K562 (cell line): Measurements from ENCODE around the gene PRCC. TPM values are rescaled to one million over a fixed set of nuclear protein-coding genes. Genes with fewer than 3 reads are reported as not detected.

Experiments
- ATAC-seq: fragments of 200-7000 bp; cut with Tn5 transposase; 3 replicates; pipeline ENCODE4 v1.9.1; 2020; ENCODE audit warnings: moderate library complexity
- BruUV-seq: library from RNA; stranded (reverse); fragments of 400-500 nt; replicated peaks from 2 replicates; lab custom pipeline; 2021; lab: Mats Ljungman, UMichigan
- CTCF ChIA-PET: fragments of 300-600 bp; formaldehyde crosslinking; extraction: SDS; loops from one replicate; lab custom pipeline; 2021; ENCODE audit warnings: low intra/inter-chr PET ratio; lab: Yijun Ruan, JAX
- POLR2A ChIA-PET: fragments of 300-600, 350-650 bp; sonication (Branson Sonifier 250); formaldehyde crosslinking; extraction: SDS; loops from one replicate; lab custom pipeline; 2021; ENCODE audit warnings: antibody characterized with exemption, inconsistent platforms; lab: Yijun Ruan, JAX
- DNase-seq, 4 experiments: peaks; one replicate each; pipeline versions ENCODE4 v3.0.0 to v3.0.0-alpha.2; 2011 to 2018; ENCODE audit warnings: low spot score in 3 of 4, mixed read lengths in 3 of 4; ENCODE audit errors: extremely low read depth in 1 of 4
- FAIRE-seq: peaks from 2 replicates; lab custom pipeline; 2011; peaks lifted over from hg19 to GRCh38; lab: Jason Lieb, UNC
- H2AFZ ChIP-seq: 2 replicates; pipeline ENCODE4 v1.6.0; 2011; ENCODE audit warnings: low read depth, low read length, control low read depth, inconsistent platforms
- H3K27ac ChIP-seq: fragments of 200-600 bp; 3 replicates; pipeline ENCODE4 v1.8.0; 2011; ENCODE audit warnings: low read depth, mild to moderate bottlenecking, control low read depth, inconsistent platforms, low read length, moderate library complexity, mixed read lengths; ENCODE audit errors: extremely low read depth
- H3K27me3 ChIP-seq, 2 experiments: fragments of 300-600 bp in 1 of 2; 2 replicates in 1 of 2; 3 replicates in 1 of 2; pipeline versions ENCODE4 v1.6.0 to v1.8.0; 2011; ENCODE audit warnings: inconsistent platforms in 2 of 2, low read length in 2 of 2, mild to moderate bottlenecking in 1 of 2, mixed read lengths in 1 of 2, moderate library complexity in 1 of 2; ENCODE audit not compliant: control insufficient read depth in 2 of 2, insufficient read depth in 2 of 2
- H3K36me3 ChIP-seq: fragments of 300-600 bp; 3 replicates; pipeline ENCODE4 v1.8.0; 2011; ENCODE audit warnings: mild to moderate bottlenecking, low read length, inconsistent platforms; ENCODE audit not compliant: control insufficient read depth, insufficient read depth
- H3K4me1 ChIP-seq, 2 experiments: fragments of 200-600 bp in 1 of 2; replicated peaks in 1 of 2; 2 replicates in 1 of 2; 3 replicates in 1 of 2; pipeline versions ENCODE4 v1.5.1 to v1.8.0; 2011; ENCODE audit warnings: inconsistent platforms in 2 of 2, low read length in 2 of 2, mild to moderate bottlenecking in 1 of 2, mixed read lengths in 1 of 2, moderate library complexity in 1 of 2; ENCODE audit not compliant: control insufficient read depth in 2 of 2, insufficient read depth in 2 of 2
- H3K4me2 ChIP-seq: 2 replicates; pipeline ENCODE4 v1.6.1; 2011; ENCODE audit warnings: low read length, control low read depth, inconsistent platforms, mixed read lengths; ENCODE audit not compliant: insufficient read depth
- H3K4me3 ChIP-seq: fragments of 200-600 bp; sonication (generic), shearing (Covaris generic); 2 replicates; pipeline ENCODE4 v1.5.1; 2016; ENCODE audit warnings: control low read depth, inconsistent platforms
- H3K79me2 ChIP-seq: fragments of 200-600 bp; 3 replicates; pipeline ENCODE4 v1.8.0; 2011; ENCODE audit warnings: low read length, inconsistent platforms; ENCODE audit not compliant: control insufficient read depth, insufficient read depth
- H3K9ac ChIP-seq, 2 experiments: 2 replicates each; pipeline versions ENCODE4 v1.6.0 to v1.6.1; 2011; ENCODE audit warnings: low read depth in 2 of 2, low read length in 2 of 2, control low read depth in 1 of 2, inconsistent platforms in 1 of 2, mild to moderate bottlenecking in 1 of 2, mixed read lengths in 1 of 2; ENCODE audit not compliant: insufficient read depth in 1 of 2
- H3K9me1 ChIP-seq: one replicate; pipeline ENCODE4 v1.6.0; 2011; ENCODE audit warnings: inconsistent platforms, mild to moderate bottlenecking, low read length, moderate library complexity; ENCODE audit not compliant: control insufficient read depth, insufficient read depth
- H3K9me3 ChIP-seq: replicated peaks from 2 replicates; pipeline ENCODE4 v1.5.1; 2011; ENCODE audit warnings: low read depth, low read length, inconsistent platforms; ENCODE audit not compliant: control insufficient read depth, insufficient read depth
- H4K20me1 ChIP-seq: replicated peaks from 2 replicates; pipeline ENCODE4 v1.6.1; 2011; ENCODE audit warnings: low read length, inconsistent platforms, mixed read lengths; ENCODE audit not compliant: control insufficient read depth, insufficient read depth
- AFF4 ChIP-seq: sonication (generic); formaldehyde crosslinking; IDR thresholded peaks from 2 replicates; pipeline ENCODE4 v1.8.0; 2023; ENCODE audit warnings: mild to moderate bottlenecking, missing genetic modification reagents
- ETS2 ChIP-seq: IDR thresholded peaks from 2 replicates; pipeline ENCODE4 v1.6.1; 2016; ENCODE audit warnings: borderline replicate concordance, missing genetic modification characterization, mild to moderate bottlenecking, moderate library complexity, missing compliant biosample characterization; ENCODE audit not compliant: poor library complexity, severe bottlenecking
- TGIF2 ChIP-seq: sonication (generic); formaldehyde crosslinking; IDR thresholded peaks from 2 replicates; pipeline ENCODE4 v1.8.1; 2022; ENCODE audit warnings: mild to moderate bottlenecking, missing genetic modification reagents, moderate library complexity
- TSHZ1 ChIP-seq: fragments of 250-450 bp; sonication (Bioruptor Pico); IDR thresholded peaks from 2 replicates; pipeline ENCODE4 v1.4.0; 2020; ENCODE audit warnings: mild to moderate bottlenecking, moderate library complexity
- YY1 ChIP-seq, 3 experiments: IDR thresholded peaks; 2 replicates each; pipeline ENCODE4 v1.6.1; 2011; ENCODE audit warnings: low read length in 2 of 3, mild to moderate bottlenecking in 2 of 3, moderate library complexity in 2 of 3, borderline replicate concordance in 1 of 3, control low read depth in 1 of 3, low read depth in 1 of 3; ENCODE audit not compliant: insufficient read depth in 3 of 3, insufficient replicate concordance in 2 of 3, control insufficient read depth in 1 of 3, insufficient read length in 1 of 3; ENCODE audit errors: extremely low read depth in 1 of 3
- ZNF764 ChIP-seq: fragments of 250-450 bp; sonication (Bioruptor Pico); IDR thresholded peaks from 2 replicates; pipeline ENCODE4 v1.4.0; 2020; ENCODE audit warnings: low read depth, mild to moderate bottlenecking, moderate library complexity
- WGBS: fragments of 100-300 bp; shearing (Covaris generic); methylation state at CpG from one replicate; pipeline ENCODE4 v1.1.6; 2016; ENCODE audit warnings: low coverage, mixed read lengths; ENCODE audit not compliant: insufficient coverage; ENCODE audit errors: missing lambda C conversion rate; 5-methylcytosine and 5-hydroxymethylcytosine counted together
- in situ Hi-C: fragments of 300-500 bp; cut with MboI; formaldehyde crosslinking; loops from 4 replicates; pipeline ENCODE4 v1.15.0; 2018; ENCODE audit warnings: inconsistent platforms, mixed read lengths
- intact Hi-C: fragments of 100-400 bp; cut with micrococcal nuclease; formaldehyde crosslinking; loops from 2 replicates; pipeline ENCODE4 v1.14.2; 2022
- polyA plus RNA-seq, 8 experiments: library from polyadenylated mRNA; depleted of rRNA in 4 of 8; stranded (reverse) in 5 of 8; unstranded in 3 of 8; fragments of >200 nt; fragmentation: Nextera tagmentation in 2 of 8; fragmentation: Illumina TruSeq in 1 of 8; extraction: Ambion mirVana in 2 of 8; extraction: Trizol in 1 of 8; gene quantifications; 2 replicates each; pipeline versions ENCODE4 v1.2.1 to v1.2.3, GENCODE V29; 2011 to 2014; ENCODE audit warnings: inconsistent platforms in 1 of 8, missing spikeins in 1 of 8
- total RNA-seq, 7 experiments: library from RNA; depleted of rRNA in 6 of 7; stranded (reverse); fragments of >200 nt in 6 of 7; fragmentation: Illumina TruSeq in 2 of 7; extraction: Trizol in 2 of 7; gene quantifications; 2 replicates each; pipeline versions ENCODE4 v1.2.1 to v1.2.3, GENCODE V29; 2011 to 2021; ENCODE audit warnings: low replicate concordance in 1 of 7
- TF ChIP-seq, protein P1 (sequence below): fragments of 250-450 bp; sonication (Bioruptor Pico); IDR thresholded peaks from 2 replicates; pipeline ENCODE4 v1.8.0; 2022; ENCODE audit warnings: inconsistent platforms, mild to moderate bottlenecking, moderate library complexity, borderline replicate concordance

The PRCC gene
- total and polyA plus RNA-seq, 9 of the 15 experiments (the other 6 are each of a cell fraction or from before 2014, with no cell fraction given), result 23.9 to 201 (median 41.1) TPM

DNA sequence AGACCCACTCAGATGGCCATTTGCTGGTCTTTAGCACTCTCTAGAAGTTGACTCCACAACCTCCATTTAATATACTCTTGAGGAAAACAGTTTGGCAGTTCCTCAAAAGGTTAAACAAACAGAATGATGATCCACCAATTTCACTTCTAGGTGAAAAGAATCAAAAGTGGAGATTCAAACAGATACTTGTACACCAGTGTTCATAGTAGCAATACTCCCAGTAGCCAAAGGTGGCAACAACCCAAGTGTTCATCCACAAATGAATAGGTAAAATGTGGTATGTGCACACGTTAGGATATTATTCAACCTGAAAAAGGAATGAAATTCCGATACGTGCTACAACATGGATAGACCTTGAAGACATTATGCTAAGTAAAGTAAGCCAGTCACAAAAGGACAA lies 6.3 kb downstream of the PRCC start:
- no peak for TF ChIP-seq AFF4 (CRISPR knock-in tag)
- TF ChIP-seq TSHZ1 (CRISPR knock-in tag), result no peak
- no peak for TF ChIP-seq TGIF2 (CRISPR knock-in tag)
- TF ChIP-seq ETS2 (tag), result no peak
- TF ChIP-seq, protein P1, sequence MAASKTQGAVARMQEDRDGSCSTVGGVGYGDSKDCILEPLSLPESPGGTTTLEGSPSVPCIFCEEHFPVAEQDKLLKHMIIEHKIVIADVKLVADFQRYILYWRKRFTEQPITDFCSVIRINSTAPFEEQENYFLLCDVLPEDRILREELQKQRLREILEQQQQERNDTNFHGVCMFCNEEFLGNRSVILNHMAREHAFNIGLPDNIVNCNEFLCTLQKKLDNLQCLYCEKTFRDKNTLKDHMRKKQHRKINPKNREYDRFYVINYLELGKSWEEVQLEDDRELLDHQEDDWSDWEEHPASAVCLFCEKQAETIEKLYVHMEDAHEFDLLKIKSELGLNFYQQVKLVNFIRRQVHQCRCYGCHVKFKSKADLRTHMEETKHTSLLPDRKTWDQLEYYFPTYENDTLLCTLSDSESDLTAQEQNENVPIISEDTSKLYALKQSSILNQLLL (CRISPR knock-in tag), result no peak
- TF ChIP-seq YY1 (IDR thresholded peaks at IDR 0.05; ENCODE audit: borderline replicate concordance in 1 of 3, control insufficient read depth in 1 of 3, extremely low read depth in 1 of 3, insufficient read depth in 3 of 3, insufficient read length in 1 of 3, insufficient replicate concordance in 2 of 3, low read depth in 1 of 3, low read length in 2 of 3), result no peak
- no peak for TF ChIP-seq ZNF764 (CRISPR knock-in tag)
- Histone ChIP-seq H3K79me2 (peaks cover 92% of the 10 kb centered on the region), H3K9me3 (no peaks in the 10 kb centered on the region), H3K9me1 (no peaks in the 10 kb centered on the region), H3K36me3 (peaks cover 57% of the 10 kb centered on the region), H3K9ac (peak overlapping the region; percentile 42 to 79; a peak in 2 of 4 replicates), H3K27ac (peak overlapping the region; percentile 58), H3K4me1 (peaks cover 26 to 43% of the 10 kb centered on the region in 2 experiments), H3K4me2 (peak overlapping the region; percentile 79), H4K20me1 (peaks cover 13% of the 10 kb centered on the region; the same call in 1 of the 2 replicates), H3K4me3 (no peak overlapping the region), H3K27me3 (no peaks in the 10 kb centered on the region), H2AFZ (no peak overlapping the region)
- CTCF ChIA-PET, result no interaction called here
- BruUV-seq, result no TSS peak
- POLR2A ChIA-PET, result interaction anchor here (1.0 to 1.5 kb wide), 3 partner anchors 8 to 132 kb away, joined by 3 to 4 read pairs (median 3); no protein-coding TSS in a partner anchor
- intact Hi-C loops (no loop called here), in situ Hi-C loops (no loop called here)
- FAIRE-seq, result no peak
- ATAC-seq, result 0 out of 3 replicates have a peak, but pooled peaks have one; percentile 16
- DNase-seq, result no peak
- 93% methylated on average over 3 of the region's 3 CpGs for WGBS
